NCI-H1417 treated with DMSO at 0.1 percent for 48 hours (cell line): ENCODE measurements around the gene BRIX1.
"Not testable (repeated sequence)": the region's sequence is repeated elsewhere in the genome, so short reads cannot be mapped to it uniquely, and the experiment has no call there.

Experiments
- DNase-seq: peaks from one replicate; lab custom pipeline; 2025; lab: John Stamatoyannopoulos, UW

BRIX1 gene

GRCh38 chr5:34968258-34968657 is 52.7 kb downstream of the BRIX1 start:
- no peak for DNase-seq

- DNase-seq, result no peak
Observed at GRCh38 chr5:34970552-34970951, 55.0 kb downstream of the BRIX1 start.

- not testable (repeated sequence) for DNase-seq
Observed at GRCh38 chr5:34971655-34972054, 56.1 kb downstream of the BRIX1 start.
